HG03060 (cell line): ENCODE measurements around the gene CHD1L.
A peak's percentile ranks its signal among the peaks of the same experiment; 100 is the strongest.
"Not testable (repeated sequence)": the region's sequence is repeated elsewhere in the genome, so short reads cannot be mapped to it uniquely, and the experiment has no call there.

Experiments used
- ATAC-seq: cut with Tn5 transposase; IDR thresholded peaks from one replicate; pipeline ENCODE4 v1.9.1; 2021; ENCODE audit warnings: low read depth, moderate number of reproducible peaks; ENCODE audit not compliant: unreplicated experiment

The CHD1L gene

DNA sequence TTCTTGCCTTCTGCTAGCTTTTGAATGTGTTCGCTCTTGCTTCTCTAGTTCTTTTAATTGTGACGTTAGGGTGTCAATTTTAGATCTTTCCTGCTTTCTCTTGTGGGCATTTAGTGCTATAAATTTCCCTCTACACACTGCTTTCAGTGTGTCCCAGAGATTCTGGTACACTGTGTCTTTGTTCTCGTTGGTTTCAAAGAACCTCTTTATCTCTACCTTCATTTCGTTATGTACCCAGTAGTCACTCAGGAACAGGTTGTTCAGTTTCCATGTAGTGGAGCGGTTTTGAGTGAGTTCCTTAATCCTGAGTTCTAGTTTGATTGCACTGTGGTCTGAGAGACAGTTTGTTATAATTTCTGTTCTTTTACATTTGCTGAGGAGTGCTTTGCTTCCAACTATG, 11.5 kb upstream of the CHD1L start:
- ATAC-seq: not testable (repeated sequence)

DNA sequence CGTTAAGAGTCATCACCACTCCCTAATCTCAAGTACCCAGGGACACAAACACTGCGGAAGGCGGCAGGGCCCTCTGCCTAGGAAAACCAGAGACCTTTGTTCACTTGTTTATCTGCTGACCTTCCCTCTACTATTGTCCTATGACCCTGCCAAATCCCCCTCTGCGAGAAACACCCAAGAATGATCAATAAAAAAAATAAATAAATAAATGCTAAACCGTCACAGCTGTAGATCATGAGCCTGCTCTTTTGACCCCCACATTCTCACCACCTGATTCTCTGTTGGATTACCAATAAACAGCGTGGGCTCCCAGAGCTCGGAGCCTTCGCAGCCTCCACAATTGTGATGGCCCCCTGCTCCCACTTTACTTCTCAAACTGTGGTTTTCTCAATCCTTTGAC, 8.6 kb upstream of the CHD1L start:
- ATAC-seq: not testable (repeated sequence)

DNA sequence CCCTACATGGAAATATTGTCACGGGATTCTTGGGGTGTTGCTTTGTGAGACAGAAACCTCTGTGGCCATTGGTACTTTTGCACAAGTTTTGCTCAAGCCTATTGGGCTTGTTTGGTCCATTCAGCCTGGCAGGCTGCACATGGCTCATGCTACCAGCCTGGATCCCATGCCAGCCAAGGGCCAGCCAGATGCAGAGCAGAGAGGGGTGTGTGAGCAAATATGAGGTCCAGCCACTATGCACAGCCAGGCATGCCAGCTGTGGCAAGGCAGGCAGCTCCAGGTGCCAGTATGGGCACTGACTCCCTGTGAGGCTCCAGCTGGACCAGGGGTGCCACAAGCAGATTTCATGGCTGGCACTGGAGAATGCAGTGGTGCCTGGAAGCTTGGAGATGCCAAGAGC, 6.7 kb upstream of the CHD1L start:
- ATAC-seq: no peak

DNA sequence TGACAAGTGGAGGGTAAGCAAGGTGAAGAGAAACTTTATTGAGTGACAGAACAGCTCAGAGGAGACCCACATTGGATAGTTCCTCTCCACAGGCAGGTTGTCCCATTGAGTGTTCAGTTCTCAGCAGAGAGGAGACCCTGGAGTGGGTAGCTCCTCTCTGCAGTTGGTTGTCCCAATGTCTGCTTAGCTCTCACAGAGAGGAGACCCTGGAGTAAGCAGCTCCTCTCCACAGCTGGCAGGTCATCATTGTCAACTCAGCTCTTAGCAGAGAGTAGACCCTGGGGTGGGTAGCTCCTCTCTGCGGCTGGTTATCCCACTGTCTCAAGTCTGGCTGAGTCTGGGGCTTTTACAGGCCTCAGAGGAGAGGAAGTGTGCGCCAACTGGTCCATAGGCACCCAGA, 6.0 kb upstream of the CHD1L start:
- no peak for ATAC-seq

DNA sequence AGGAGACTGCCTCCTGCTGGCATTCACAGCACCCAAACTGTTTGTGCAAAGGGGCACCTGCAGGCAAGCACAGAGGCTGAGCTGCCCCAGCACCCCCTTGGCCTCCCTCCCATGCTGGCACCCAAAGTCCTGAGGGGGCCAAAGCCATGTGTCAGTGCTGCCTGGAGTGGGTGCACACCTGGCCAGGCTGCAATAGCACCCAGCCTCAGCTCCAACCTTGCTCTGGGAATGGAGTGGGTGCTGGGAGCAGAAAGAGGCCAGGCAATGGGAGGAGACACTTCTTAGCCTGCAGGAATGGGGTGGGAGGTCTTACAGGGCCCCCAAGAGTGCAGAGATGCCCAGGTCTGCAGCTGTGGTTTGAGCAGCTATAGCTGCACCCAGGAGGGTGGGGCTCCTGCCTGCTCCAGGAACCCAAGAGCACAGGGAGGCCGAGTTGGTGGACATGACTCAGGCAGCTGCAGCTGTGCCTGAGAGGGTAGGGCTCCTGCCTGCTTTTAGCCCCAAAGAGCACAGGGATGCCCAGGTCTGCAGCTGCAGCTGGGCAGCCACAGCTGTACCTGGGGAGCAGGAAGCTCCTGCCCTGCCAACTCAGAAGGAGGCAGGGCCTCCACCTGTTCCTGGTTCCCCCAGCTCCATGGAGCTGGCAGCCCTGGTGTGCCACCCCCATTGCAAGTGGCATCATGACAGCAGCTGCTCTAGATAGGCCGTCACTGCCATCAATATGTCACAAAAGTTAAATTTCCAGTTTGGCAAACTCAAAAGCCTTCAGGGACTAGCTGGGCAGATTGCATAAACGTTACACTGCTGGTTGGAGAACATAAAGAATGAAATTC, 5.3 kb upstream of the CHD1L start:
- ATAC-seq: no peak

DNA sequence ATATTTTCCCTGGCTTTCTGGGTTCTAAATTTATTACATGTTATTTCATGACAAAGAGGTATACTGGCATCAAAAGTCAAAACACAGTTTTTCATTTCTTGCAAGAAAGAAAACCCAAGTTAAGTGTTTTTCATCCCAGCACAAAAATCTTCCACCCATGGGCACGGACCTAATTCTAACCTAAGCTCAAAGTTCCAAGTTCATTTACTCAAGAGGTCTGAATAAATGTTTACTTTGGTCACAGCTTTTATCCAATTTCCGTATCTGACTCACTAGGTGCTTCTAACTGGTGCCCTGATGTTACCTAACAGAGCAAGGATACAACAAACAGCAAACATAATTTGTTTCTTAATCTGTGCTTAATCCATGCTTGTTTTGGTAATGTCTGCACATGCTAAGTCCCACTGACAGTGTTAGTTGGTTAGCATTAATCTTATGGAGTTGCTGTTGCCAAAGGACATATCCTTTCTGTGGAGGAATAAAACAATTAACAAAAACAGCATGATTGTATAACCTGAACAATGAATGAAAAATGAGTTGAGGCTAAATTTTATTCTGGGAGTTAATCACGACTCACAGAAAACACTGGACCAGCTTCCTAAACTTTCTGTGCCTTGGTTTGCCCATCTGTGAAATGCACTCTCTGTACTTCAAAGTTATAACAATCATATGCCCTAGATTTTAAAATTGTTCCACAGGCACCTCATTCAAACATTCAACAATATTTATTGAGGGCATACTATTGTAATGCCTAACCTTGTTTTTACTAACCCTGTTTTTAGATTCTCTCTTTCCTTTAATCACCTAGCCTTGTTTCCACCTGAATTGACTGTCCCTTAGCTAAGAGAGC, 4.2 kb upstream of the CHD1L start:
- no peak for ATAC-seq

DNA sequence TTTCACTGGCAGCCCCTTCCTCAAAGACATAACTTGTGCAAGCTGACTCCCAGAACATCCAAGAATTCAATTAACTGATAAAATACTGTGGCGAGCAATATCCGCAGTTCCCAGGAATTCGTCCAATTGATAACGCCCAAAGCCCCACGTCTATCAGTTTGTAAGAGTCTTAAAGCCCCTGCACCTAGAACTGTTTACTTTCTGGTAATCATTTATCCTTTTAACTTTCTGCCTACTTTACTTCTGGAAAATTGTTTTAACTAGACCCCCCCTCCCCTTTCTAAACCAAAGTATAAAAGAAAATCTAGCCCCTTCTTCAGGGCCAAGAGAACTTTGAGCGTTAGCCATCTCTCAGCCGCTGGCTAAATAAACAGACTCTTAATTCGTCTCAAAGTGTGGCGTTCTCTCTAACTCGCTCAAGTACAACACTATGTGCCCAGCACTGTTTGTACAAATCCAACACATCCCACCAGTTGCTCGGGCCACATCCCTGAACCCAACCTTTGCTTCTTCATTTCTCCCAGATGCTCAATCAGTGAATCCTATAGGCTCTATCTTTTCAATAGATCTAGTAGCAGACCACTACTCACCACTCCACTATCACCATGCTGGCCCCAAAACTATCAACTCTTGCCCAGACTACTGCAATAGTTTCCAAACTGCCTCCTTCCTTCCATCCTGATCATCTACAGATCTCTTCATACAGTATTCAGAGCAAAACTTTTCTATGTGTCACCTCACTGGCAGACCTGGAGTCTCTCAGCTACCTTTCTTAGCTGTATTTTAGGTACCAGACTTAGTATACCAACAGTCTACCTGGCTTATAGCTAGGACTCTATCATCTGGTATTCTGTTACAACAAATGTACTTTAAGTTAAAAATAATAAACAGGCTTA, 3.3 kb upstream of the CHD1L start:
- ATAC-seq: no peak

DNA sequence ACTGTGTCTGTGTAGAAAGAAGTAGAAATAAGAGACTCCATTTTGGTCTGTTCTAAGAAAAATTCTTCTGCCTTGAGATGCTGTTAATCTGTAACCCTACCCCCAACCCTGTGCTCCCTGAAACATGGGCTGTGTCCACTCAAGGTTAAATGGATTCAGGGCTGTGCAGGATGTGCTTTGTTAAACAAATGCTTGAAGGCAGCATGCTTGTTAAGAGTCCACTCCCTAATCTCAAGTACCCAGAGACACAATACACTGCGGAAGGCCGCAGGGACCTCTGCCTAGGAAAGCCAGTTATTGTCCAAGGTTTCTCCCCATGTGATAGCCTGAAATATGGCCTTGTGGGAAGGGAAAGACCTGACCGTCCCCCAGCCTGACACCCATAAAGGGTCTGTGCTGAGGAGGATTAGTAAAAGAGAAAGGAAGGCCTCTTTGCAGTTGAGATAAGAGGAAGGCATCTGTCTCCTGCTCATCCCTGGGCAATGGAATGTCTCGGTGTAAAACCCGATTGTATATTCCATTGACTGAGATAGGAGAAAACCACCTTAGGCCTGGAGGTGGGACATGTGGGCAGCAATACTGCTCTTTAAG, 2.3 kb upstream of the CHD1L start:
- not testable (repeated sequence) for ATAC-seq

DNA sequence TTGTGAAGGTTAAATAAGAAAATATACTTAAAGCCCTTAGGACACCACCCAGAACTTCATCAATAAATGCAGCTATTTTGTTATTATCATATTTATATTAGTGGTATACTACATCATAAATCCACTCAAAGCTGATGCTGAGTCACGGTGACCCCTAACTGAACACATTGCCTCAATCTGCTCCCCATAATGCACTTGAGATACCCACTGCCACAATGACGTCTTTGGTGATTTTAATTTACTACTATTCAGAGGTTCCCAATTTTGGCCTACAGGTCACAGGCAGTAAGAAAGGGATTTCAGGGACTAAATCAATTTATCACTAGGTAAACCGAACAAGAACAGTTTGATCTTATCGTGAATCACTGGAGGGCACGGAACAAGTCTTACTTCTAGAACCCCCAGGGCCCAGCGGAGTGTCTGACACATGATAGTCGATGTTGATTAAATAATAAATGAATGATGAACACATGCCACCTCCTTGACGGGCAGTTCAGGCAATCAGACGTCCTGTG, 493 bp upstream of the CHD1L start:
- ATAC-seq: no peak

DNA sequence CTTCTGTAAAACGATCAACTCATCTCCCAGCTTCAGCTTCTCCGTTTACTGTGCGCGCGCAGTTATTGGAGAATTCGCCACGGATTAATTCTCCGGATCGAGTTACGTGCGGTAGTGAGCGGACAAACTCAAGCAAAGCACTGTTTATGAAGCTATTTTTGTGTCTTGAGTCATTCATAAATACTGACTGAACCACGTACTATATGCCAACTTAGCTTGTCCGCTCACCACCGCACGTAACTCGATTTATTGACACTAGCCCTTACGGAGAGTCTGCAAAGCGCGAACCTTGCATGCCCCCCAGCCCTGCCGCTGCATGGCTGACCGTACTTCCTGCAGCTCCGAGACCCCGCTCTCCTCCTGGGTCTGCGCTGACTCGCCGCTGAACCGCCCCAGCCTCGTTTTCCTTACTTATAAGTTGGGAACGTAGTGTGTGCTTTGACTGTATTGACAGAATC, 773 bp downstream of the CHD1L start:
- ATAC-seq: peak; percentile 3

DNA sequence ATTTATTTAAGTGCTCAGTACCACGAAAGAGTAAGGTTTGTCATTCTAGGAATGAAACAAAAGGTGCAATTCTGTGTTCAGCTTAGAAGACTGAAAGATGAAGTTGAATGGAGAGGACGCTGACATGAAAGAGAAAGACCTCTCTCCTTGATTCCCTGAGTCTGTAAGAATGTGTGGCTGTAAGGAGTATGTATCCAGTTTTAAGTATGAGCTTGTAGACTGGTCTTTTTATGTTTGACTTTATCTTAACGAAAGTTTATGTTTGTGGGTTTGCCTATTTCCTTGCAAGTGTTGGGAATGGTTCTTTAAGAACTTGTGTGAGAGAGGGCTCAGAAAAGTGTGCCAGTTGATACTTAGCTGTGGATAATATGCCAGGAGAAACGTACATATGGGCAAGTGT, 1.4 kb downstream of the CHD1L start:
- ATAC-seq: no peak

DNA sequence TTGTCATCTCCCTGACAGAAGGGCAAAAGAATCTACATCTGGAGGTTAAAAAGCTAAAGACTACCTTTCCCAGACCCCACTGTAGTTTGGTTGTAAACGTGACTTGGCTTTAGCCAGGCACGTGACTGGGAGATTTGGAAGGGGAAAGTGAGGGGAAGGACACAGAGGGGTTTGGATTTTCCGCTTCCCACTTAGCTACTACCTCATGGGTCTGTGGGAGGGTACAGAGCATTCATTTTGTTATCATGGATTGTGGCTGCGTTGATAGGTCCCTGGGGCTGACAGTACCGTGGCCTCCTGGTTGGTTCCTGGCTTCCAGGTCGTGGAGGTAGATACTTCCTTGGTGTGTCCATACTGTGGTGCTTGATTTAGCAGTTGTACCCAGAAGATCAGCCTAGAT, 2.6 kb downstream of the CHD1L start:
- ATAC-seq: no peak

DNA sequence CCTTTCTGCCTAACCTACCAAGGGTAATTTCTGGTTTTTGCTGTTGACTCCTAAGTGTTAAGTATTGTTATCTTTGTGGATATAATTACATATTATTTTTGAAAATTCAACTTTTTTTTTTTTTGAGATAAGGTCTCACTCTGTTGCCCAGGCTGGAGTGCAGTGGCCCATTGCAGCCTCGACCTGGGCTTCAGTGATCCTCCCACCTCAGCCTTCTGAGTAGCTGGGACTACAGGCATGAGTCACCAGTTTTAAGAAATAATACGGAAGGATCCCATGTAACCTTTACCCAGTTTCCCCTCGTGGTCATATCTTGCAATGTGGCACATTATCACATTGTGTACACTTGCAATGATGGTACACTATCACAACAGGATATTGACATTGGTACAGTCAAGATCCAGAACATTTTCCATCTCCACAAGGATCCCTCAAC, 3.1 kb downstream of the CHD1L start:
- ATAC-seq: no peak

DNA sequence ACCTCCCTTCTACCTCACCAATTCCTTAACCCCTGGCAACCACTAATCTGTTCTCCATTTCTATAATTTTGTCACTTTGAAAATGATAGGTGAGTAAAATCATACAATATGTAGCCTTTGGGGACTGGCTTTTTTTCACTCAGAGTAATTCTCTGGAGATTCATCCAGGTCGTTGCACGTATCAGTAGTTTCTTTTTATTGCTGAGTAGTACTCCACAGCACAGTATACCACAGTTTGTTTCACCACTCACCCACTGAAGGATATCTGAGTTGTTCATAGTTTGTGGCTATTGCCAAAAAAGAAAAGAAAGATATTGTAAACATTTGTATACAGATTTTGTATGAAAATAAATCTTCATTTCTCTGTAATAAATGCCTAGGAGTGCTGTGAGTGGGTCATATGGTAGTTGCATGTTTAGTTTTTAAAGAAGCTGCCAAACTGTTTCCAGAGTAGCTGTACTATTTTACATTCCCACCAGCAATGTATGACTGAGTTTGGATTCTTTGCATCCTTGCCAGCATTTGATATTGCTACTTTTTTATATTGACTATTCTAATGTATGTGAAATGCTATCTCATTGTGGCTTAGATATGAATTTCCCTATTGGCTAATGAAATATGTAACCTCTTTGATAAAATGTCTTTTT, 3.7 kb downstream of the CHD1L start:
- no peak for ATAC-seq

DNA sequence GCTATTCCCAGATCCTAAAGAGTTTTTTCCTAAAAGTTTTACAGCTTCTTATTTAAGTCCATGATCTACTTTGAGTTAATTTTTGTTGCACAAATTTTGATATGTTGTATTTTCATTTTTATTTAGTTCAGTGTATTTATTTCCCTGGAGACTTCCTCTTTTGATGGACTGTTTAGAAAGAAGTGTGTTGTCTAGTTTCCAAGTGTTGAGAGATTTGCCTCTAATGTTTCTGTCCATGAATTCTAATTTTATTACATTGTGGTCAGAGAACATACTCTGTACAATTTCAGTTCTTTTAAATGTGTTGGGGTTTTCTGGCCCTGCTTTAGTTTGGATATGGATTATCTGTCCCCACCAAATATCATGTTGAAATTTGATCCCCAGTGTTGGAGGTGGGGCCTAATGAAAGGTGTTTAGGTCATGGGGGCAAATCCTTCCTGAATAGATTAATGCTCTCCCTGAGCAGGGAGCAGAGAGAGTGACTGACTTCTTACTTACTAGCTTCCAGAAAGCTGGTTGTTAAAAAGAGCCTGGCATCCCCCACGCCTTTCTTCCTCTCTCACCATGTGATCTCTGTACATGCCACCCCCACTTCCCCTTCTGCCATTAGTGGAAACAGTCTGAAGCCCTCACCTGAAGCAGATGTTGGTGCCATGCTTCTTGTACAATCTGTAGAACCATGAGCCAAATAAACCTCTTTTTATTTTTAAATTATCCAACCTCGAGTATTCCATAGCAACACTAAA, 4.6 kb downstream of the CHD1L start:
- no peak for ATAC-seq

DNA sequence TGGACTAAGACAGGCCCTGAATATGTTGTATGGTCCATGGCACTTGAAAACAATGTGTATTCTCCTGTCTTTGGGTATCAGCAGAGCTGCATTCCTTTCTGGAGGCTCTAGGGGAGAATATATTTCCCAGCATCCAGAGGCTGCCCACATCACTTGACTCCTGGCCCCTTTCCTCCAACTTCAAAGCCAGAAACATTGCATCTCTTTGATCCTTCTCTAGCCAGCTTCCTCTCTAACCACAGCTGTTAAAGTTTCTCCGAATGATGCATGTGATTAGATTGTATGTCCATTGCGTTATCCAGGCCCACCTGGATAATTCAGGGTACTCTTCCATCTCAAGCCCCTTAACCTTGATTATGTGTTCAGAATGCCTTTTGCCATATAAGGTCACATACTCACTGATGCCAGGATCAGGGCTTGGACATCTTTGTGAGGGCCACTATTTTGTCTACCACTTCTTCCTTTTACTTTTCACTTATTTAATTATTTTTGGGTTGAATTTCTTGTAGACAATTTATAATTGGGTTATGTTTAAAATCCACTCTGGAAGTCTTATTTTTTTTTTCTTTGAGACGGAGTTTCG, 5.3 kb downstream of the CHD1L start:
- no peak for ATAC-seq

DNA sequence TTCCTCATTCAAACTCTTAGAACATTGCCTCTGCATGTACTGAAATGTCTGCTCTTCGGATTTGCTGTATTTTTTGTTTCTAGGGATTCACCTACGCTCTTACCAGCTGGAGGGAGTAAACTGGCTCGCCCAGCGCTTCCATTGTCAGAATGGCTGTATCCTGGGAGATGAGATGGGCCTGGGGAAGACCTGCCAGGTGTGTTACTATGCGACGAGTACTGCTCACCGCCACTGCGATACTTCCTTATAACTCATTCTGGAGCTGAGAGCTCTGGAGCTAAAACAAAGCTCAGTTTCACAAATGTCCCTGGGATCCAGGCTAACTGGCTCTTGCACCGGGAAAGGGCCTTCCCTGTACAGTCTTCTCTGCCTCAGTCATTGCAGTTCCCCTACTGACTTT, 10.1 kb downstream of the CHD1L start:
- no peak for ATAC-seq

DNA sequence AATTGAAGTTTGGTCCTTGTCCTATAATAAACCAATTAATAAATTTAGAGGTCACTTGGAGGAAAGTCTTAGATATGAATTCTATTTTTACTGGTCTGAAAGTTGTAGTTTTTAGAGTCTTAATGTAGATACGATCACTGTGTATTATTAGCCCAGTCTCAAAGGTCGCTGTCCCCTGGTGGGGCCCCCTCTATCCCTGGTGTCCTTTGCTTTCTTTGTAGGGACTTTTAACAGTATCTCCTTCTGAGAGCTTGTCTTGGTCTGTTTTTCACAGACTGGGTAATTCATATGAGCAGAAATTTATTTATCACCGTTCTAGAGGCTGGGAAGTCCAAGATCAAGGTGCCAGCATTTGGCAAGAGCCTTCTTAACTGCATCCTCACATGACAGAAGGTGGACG, 18.5 kb downstream of the CHD1L start:
- no peak for ATAC-seq
